HG03025 (cell line): ENCODE data around the gene EFEMP2.
A peak's percentile ranks its signal among the peaks of the same experiment; 100 is the strongest.

ENCODE experiments used
- ATAC-seq: cut with Tn5 transposase; IDR thresholded peaks from one replicate; pipeline ENCODE4 v1.9.1; 2021; ENCODE audit warnings: mild to moderate bottlenecking, moderate library complexity; ENCODE audit not compliant: unreplicated experiment, low FRiP score

EFEMP2 gene

GRCh38 chr11:65885808-65886536, 13.4 kb upstream of the EFEMP2 start:
- no peak for ATAC-seq

GRCh38 chr11:65885231-65885630, 12.6 kb upstream of the EFEMP2 start:
- ATAC-seq, result no peak

GRCh38 chr11:65884716-65885092, 12.1 kb upstream of the EFEMP2 start:
- ATAC-seq, result no peak

GRCh38 chr11:65883786-65884715, 11.5 kb upstream of the EFEMP2 start:
- no peak for ATAC-seq

GRCh38 chr11:65883058-65883761, 10.6 kb upstream of the EFEMP2 start:
- no peak for ATAC-seq

- no peak for ATAC-seq
These were observed 9.8 kb upstream of the EFEMP2 start for GRCh38 chr11:65882120-65883057.

GRCh38 chr11:65880844-65881421, 8.3 kb upstream of the EFEMP2 start:
- ATAC-seq, result no peak

GRCh38 chr11:65880027-65880426, 7.4 kb upstream of the EFEMP2 start:
- ATAC-seq, result no peak

- ATAC-seq, result no peak
These were observed 7.0 kb upstream of the EFEMP2 start, which contains the start of gene CTSW for GRCh38 chr11:65879617-65880016. CTSW (plus strand) TSS chr11:65879837; CDS start chr11:65879855, 18 bp downstream.

GRCh38 chr11:65873318-65874156, 937 bp upstream of the EFEMP2 start:
- ATAC-seq, result peak; percentile 65

GRCh38 chr11:65871811-65872548, 620 bp downstream of the EFEMP2 start:
- ATAC-seq, result no peak

- ATAC-seq, result no peak
These were observed 1.6 kb downstream of the EFEMP2 start for GRCh38 chr11:65870706-65871681.

- ATAC-seq, result no peak
These were observed 2.3 kb downstream of the EFEMP2 start for GRCh38 chr11:65870307-65870658.

- no peak for ATAC-seq
These were observed 2.8 kb downstream of the EFEMP2 start for GRCh38 chr11:65869643-65870306.

GRCh38 chr11:65868907-65869306, 3.7 kb downstream of the EFEMP2 start:
- no peak for ATAC-seq

- ATAC-seq, result no peak
These were observed 4.4 kb downstream of the EFEMP2 start for GRCh38 chr11:65868076-65868667.
